NCI-H748 treated with DMSO at 0.1 percent for 48 hours (cell line): ENCODE measurements around the gene KIRREL3.
"Not testable (repeated sequence)": the region's sequence is repeated elsewhere in the genome, so short reads cannot be mapped to it uniquely, and the experiment has no call there.

Source experiments
- DNase-seq: peaks from one replicate; lab custom pipeline; 2025; lab: John Stamatoyannopoulos, UW

KIRREL3 gene

DNA sequence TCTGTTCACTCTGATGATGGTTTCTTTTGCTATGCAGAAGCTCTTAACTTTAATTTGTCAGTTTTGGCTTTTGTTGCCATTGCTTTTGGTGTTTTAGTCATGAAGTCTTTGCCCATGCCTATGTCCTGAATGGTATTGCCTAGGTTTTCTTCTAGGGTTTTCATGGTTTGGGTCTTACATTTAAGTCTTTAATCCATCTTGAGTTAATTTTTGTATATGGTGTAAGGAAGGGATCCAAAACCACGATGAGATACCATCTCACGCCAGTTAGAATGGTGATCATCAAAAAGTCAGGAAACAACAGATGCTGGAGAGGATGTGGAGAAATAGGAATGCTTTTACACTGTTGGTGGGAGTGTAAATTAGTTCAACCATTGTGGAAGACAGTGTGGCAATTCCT is 48.0 kb downstream of the KIRREL3 start:
- DNase-seq = not testable (repeated sequence)

DNA sequence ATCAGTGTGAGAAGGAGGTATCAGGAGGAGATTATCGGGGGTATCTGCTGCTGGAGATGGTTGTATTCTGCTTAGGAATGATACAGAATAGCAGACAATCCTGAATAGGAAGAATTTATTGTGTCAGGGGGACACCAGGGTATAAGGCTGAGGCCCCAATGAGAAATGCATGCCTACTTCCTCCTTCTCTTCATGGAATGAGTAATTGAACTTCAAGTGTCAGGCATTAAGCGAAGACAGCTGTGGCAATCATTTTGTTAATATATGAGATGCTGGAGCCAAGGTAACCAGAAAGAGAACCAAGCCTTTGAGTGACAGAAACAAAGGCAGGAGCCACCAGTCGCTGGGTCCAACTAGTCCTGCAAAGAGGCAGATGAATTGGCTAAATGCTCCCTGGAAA is 49.1 kb downstream of the KIRREL3 start:
- no peak for DNase-seq

DNA sequence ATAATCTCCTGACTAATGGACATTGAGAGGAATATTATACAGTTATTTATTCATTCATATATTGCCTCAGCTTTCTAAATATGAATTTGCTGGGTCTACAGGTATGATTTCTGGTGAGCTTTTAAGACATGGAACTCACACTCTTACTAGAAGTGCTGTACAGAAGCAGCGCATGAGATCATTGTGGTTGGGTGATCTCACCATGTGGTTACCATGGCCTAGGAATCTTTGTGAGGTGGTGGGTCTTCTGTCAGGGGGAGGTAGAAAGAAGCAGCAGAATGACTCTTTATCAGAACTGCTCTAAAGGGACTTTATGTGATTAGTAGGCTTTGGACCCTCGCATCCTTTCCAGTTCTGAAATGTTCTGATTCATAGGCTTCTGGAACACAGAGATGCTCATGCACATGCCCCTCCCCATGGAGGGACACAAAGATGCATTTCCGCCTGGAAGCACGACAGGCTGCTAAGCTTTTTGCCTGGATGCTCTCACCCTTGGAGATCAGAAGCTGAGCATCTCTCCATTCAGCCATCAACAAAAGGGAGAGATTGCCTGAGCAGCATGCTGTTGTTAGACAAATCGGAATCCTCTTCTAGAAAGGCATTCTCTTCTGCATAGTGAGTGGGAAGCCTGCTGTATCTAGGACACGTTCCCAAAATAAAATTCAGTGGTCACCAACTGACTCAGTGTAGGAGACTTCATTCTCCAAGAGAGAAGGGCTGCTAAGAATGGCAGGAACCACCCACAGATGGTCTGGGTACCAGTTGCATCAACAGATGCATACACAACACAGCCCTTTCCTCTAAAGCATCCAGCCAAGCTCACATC is 51.3 kb downstream of the KIRREL3 start:
- no peak for DNase-seq

DNA sequence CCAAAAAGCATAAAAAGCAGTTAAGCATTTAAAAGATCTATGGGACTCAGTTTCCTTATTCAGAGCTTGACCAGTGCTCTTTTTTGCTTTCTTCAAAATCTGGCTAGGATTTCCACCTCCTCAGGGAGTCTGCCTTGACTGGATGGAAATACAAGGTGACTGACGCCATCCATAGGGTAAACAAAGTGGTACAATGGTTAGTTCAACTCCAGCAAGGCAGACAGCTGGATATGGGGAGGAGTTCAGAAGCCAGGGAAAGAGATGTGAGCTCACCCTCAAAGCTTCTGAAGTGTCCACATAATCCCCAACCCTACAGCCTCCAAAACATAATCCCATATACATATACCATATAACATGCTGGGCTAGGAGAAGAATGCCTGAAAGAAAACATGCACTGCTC is 52.0 kb downstream of the KIRREL3 start:
- no peak for DNase-seq

DNA sequence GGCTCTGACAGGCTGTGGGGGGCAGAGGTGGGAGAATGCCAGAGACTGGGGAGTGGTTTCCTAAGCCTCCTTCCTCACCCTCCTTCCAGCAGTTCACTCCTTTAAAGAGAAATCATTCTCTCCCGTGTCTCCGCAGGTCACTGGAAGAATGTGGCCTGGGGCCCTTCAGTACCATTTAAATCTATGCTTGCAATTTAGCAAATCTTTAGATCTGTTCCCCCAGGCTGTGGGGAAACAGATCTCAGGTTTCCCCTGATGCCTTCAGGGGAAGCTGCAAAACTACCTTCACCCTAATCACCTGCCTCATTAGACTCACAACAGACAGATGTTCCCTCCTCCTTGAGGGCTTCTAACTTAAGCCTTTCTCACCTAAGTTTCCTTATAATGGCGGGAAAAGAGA is 55.3 kb downstream of the KIRREL3 start:
- no peak for DNase-seq

DNA sequence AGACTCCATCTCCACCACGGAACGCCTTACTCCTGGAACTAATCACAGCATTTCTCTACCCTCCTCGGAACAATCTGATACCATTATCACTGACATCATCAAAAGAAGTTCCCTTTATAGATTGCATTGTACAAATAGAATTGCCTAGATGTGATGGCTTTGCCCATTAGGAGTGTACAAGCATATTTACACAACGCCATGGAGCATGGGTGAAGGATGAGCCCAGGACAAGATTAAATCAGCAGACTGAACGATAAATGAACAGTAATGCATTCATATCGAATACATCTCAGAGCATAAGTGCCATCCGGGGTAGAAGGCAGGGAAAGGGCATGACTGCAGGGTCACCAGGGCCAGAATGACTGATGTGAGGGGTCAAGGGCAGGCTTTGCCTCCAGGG is 57.3 kb downstream of the KIRREL3 start:
- no peak for DNase-seq

DNA sequence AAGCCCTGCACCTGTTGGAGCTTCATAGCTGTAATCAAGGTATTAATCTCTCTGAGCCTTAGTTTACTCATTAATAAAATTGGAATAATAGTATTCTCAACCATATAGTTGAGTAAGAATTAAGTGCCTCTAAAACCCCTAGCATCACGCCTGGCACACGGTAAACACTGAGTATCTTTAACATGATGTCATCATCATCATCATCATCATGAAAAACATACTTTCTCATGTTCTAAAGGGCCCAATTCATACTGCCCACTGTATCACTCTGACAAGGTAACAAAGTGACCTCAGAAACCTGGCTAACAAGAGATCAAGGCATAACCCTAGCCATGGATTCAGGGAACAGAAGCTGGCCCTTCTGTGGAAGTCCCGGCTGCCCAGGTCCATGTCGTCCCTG is 58.4 kb downstream of the KIRREL3 start:
- no peak for DNase-seq

DNA sequence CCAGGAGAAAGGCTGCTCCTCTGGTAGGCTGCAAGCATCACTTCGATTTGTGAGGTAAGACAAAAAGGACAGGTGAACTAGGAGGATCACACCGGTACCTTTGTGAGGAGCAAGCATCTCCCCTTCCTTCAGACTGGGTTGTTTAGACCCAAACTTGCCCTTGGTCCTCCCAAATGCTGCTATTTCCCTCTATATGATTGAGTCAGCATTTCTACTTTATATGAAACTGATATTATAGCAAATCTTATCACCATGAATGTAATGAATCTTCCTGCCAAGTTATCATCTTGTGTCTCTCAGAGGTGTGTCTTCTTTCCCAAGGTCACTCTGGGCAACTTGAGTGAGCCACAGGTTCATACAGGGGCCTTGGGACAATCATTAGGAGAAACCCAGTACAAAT is 61.0 kb downstream of the KIRREL3 start:
- no peak for DNase-seq

DNA sequence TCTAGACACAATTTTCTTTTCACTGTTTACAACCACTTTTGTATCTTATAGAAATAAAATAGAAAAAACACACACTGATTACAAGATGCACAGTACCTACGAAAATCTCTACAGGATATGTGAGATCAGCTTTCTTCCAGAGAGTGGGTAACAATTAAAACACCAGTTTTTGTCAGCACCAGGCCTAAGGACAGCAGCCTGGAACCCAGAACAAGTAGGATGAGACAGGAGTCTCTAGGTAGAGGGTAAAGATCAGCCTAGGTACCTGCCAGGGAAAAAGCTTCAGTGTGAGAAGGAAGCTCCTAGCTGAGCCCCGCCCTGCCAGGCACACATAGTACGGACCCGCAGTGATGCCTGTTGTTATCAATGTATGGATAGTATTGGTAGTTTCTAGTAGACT is 61.9 kb downstream of the KIRREL3 start:
- no peak for DNase-seq

DNA sequence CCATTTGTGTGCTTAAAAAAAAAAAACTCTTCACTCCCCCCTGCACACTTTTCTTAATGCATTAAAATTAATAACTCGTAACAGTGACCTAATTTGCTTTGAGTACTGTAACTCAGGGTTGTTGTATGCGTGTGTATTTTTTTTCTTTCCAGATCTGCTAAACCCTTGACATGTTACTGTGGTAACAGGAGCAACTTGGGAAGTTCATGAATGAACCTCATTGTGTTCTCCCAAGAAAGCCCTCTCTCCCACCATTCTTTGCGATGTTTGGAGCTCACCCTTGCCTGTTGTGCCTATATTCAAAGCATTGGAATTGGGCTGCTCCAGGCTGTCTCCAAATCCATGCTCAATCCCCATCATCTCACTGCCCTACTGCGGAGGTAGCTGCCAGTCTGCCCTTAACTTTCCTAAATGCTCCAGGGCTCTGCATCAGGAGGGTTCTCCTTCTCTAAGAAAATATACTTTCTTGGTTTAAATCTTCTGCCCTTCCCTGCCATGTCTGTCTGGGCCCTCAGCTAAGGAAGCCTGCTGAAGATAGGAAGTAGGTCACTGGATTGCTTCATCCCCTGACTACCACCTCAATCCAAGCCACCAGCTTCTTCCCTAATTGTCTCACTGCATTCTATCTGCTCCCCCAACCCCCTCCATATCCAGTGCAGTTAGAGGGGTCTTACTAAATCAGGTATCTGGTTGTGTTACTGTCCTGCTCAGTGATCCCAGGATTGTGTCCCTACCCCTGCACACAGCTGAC is 70.3 kb downstream of the KIRREL3 start:
- no peak for DNase-seq

DNA sequence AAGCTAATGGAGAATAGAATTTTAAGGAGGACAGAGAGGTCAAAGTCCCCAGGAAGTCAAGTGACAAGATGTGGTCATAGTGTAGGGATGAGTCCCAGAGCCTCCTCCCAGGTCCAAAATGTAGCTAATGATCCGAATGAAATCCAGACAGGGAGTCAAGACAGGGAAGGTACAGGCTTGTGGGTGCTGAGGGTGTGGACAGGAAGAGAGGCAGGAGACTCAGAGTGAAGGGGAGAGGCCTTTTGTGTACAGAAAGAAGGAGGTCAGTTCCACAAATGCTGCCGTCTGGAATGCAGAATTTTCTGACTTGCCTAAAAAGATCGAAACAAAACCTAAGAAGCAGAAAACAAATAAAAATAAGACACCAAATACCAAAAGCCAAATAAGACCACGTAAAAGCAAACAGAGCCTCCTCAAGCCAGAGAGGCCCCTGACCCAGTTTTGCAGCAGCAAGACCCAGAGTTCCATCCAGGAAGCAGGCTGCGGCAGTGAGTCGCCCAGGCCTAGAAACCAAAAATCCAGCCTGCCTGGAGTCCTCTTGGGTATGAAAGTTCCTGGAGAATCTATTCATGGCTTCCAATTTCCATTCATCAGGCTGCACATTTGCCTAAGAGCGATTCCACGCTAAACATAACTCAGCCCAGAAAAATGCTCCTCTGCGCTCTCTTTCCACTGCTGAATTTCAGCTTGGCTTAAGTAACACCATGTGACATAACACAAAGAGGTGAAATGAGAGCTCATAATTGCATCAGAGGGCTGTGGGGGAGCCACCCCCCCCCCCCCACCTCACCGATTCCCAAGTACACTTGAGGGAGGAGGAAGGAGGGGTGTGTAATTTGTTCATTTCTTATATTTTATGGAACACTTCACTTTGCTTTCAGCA is 71.2 kb downstream of the KIRREL3 start:
- DNase-seq = no peak

DNA sequence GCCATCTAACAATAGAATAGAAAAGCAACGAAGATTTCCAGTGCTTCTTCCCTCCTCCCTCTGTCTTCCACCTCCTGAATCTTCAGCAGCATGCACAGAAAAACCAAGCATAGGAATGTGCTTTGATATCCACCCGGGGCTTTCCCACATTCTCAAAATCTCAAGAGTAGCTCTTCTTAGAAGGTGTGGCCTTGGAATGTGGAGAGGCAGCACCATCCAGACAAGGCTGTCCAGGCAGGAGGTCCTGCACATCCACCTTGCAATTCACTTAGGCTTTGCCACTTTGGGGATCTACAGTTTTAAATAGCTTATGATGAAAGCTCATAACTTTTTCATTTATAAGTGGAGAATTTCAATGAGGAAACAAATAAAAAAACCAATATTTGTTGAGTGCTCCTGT is 72.9 kb downstream of the KIRREL3 start:
- no peak for DNase-seq

DNA sequence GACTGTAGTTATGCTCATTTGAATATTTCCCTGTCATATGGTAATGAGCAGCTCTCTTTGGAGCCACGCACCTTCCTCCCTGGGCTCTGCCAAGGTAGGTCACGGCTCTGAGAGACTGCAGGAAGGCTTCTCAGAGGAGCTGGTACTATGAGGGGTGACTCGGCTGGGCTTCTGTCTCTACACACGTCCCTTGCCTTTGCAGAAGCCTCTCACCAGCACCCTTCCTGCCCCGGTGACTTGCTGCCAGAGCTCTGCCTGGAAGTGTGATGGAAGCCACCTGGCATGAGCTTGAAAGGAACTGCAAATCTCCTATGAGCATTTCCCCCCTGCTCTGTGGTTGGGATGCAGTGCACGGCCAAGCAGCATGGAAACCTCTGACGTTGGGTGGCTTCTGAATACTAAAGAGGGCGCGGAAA is 74.2 kb downstream of the KIRREL3 start:
- DNase-seq = no peak

DNA sequence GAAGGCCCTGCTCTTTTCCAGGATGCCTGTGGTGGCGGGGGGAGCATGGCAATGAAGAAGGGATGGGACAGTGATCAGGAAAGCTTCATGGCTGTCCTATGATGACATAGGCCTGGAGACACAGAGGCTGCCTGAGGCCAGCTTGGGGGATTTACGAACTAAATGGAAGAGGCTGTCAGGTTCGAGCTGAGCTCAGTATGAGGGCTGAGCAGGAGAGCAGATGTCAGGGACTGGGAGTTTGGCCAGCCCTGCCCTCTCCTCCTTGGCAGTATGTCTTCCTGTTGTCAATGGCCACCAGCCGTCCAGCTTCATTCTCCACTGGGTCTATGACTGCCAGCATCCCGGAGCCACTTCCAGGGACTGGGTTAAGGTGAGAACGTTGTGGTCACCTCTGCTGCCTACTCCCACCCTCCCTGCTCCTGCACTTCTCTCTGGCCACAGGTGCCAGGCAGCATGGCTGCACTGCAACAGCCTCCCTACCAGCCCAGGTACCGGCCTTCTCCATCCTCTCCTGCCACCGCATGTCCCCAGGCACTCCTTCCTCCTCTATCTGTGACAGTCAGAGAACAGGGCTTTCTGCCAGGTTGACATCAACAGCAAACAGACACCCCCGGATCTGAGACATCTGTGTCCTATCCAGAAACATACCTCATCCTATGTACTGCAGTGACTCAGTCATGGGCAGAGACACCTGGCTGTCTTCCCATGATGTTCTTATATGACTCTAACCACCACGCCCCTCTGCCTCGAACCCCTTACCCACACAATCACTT is 75.1 kb downstream of the KIRREL3 start:
- no peak for DNase-seq

DNA sequence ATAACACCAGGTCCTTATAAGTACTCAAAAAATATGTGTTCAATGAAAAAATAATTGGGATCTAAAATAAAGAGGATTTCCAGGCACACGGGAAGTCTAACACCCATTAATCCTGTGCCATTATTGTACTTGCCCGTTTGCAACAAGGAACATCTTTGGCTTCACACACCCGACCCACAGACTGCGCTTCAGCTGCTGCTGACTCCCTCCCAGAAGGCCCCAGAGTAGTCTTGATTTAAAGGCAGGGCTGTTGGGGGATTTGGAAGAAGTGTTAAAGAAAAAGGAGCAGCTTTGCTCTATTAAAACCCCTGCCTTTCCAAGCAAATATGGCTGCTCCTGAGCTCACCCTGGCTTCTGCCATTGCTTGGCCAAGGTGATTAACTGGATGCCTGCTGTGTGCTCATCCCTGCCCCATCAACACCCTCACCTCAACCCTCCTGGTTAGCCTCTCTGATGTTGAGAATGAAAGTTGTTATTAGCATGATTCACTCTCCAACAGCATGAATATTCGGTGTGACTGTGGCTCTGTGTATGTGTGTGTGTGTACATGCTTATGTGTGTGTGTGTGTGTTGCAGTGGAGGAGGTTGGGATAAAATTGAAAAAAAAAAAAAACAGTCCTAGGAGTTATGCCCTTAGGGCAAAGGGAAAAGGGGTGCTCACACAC is 76.1 kb downstream of the KIRREL3 start:
- DNase-seq = no peak

DNA sequence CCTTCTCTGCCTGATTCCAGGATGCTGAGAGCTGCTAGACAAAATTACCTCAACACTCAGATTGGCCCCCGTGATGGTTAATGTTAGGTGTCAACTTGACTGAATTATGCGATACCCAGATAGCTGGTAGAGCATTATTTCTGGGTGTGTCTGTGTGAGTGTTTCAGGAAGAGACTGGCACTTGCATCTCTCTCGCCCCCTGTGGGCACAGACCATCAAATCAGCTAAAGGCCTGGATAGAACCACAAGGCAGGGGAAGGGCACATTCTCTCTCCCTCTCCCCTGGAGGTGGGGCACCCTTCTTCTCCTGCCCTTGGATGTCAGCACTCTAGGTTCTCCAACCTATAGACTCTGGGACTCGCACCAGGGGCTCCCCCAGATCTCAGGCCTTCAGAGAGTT is 79.7 kb downstream of the KIRREL3 start:
- DNase-seq = no peak

DNA sequence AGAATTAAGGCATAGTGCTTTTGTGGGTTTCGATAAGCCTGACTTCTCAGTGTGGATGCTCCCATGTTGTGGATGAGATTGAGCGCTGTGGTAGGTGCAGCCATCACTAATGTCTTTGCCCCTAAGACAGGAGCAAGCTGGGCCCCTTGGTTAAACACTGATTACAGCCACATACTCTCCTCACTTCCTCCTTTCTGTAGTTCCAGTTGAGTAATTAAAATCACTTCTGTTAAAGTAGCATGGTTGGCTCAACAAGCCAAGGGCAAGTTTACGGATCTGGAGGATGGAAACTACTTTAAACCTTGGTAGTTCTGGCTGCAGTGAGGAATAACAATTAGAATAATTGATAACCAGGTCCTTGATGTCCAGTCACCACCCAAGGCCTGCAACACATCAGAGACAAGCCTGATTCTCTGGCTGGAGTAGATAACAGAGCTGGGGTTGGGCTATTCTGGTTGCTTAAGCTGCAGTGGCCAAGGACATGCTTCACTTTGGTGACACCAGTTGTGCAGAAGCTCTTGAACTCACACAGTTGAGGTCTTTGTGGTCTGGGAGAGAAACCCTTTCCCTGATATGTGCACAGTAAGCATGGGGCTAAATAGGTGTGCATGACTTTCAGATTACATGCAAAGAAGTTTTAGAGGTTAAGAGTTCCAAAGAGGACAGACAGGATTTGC is 81.3 kb downstream of the KIRREL3 start:
- no peak for DNase-seq

DNA sequence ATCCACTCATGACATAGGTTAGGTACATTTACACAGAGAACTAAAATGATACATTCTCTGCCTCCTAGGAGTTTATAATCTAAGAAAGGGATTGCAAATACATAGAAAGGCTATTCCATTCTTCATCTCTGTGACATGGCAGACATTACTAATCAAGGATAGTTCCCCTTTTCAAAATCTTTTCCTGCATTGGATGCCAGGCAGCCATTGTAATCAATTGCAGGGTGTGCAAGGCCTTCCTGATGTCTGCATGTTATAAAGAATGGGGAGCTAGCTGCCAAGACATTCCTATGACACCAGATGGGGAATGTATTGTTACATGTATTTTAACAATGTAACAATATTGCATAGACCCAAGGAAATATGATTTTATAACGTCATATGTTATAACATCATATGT is 82.0 kb downstream of the KIRREL3 start:
- DNase-seq = no peak

DNA sequence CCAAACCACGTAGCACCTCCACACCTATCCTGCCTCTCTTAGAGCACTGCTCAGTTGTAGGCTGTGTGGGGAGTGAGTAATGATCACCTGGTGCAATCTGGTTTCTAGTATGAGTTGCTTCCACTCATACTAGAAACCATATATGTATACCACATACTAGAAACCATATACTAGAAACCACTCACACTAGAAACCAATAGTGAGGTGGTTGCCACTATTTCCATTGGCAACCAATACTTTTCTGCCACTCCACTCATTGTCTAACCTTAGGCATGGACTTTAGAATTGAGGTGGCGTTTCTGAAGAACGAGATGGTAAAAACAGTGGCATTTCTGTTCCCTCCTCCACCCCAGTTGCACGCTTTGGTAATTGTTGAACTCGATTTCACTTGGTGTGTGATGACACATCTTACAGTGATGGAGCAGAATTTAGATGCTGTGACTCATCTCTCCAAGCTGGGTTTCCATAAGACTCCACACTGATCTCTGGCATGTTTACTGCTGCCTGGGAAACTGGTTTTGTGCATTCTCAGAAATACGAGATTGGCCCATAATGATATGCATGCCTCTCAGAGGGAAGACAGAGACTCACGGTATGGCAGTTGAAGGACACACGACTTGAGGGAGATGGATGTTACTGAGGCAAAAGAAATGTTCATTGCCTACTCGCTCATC is 82.9 kb downstream of the KIRREL3 start:
- DNase-seq = no peak

DNA sequence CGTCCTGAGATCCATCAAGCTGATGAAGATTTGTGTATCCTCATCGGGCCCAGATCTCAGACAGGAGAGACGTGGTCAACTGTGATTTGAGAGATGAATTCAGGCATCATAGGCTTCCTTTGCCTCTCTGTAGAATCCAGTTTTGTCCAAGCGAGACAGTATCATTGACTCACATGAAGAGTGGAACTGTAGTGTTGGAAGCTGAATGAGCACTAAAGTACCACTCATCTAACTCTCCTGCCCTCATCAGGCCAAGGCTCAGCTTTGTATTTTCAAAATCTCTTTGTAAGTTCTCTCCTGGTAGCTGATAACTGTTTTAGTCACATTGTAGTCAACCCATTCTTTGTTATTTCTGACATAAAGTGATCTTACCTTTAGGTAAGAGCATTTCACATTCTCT is 85.1 kb downstream of the KIRREL3 start:
- DNase-seq = no peak
